SKM-1 treated with dmso at 0.1 percent for 144 hours (cell line): Measurements from ENCODE around the gene IGSF3.
"Not testable (repeated sequence)": the region's sequence is repeated elsewhere in the genome, so short reads cannot be mapped to it uniquely, and the experiment has no call there.

Experiments
- DNase-seq: peaks from one replicate; lab custom pipeline; 2025; ENCODE audit not compliant: unreplicated experiment; lab: John Stamatoyannopoulos, UW

Gene IGSF3

DNA sequence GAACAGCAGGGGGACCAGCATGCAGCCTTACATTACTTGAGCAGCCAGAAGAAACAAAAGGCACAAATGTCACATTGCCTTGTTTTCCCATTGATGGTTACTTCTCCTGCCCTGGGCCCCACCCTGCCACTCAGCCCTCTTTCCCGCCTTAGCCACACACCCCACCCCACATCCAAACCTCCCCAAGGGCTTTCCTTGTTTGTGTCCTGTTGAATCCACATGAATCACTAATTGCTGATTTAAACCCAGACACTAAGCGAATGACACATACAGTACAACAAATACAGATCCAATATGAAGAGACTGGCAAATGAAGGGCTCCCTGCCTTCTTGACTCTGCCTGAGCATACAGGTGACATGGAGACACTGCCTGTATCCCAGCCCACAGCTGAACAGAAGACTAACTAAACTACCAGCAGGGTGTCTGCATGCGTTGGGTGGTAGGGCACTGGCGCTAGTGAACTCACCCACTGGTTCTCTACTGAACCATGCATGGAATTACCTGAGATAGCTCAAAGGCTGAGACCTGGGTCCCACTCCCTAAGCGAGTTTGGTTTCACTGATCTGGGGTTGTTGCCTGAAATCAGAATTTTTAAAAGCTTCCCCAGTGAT lies 3.1 kb downstream of the IGSF3 start:
- no peak for DNase-seq

DNA sequence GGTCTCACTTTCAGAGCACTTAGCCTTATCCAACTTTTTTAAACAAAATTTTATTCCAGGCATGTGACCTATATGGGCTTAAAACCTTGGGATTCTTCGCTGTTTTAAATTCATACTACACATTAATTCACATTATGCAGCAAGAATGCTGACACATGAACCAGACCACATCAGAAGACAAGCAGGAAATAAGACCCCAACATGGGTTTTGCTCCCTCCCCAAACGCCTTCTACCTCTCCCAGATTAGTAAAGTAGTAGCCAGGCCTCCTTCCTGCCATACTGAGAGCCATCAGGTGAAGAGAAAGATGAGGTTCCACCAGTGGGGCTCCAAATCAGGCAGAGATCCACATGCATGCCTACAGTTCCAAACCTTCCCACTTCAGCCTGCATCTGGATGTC lies 3.7 kb downstream of the IGSF3 start:
- DNase-seq = no peak

- DNase-seq = no peak
Measured at GRCh38 chr1:116661633-116662032, 5.9 kb downstream of the IGSF3 start.

- not testable (repeated sequence) for DNase-seq
Measured at GRCh38 chr1:116658645-116659044, 8.9 kb downstream of the IGSF3 start.

DNA sequence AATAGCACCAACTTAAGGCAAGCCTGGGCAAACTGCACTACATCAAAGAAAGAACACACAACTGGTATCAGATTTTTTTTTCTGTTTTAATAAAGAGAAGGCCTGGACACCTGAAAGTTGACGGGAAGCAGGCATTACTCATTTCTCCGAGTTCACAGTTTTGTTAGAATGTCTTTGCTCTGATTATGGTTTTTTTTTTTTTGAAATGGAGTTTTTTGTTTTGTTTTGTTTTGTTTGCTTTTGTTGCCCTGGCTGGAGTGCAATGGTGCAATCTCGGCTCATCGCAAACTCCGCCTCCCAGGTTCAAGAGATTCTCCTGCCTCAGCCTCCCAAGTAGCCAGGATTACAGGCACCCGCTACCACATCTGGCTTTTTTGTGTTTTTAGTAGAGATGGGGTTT lies 9.7 kb downstream of the IGSF3 start:
- DNase-seq = not testable (repeated sequence)

- DNase-seq = no peak
Measured at GRCh38 chr1:116654351-116654750, 13.2 kb downstream of the IGSF3 start.

- not testable (repeated sequence) for DNase-seq
Measured at GRCh38 chr1:116652598-116652997, 14.9 kb downstream of the IGSF3 start.

DNA sequence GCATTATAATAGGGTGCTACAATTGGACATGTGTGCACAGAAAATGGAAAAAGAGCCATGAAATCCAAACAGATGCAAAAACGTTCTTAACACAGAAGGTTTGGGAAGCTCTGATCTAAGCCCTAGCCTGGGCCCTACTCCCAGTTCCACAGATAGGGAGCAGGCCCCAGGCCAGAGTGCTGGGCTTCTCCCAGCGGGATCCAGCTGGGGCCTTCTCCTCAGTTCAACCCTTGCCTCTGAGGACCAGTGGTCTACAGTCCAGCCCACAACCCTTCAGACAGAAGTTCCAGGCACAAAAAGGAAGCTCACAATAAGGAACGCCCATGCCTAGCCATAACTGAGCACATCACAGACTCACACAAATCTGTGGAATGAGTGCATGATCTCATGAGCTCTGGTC lies 16.8 kb downstream of the IGSF3 start:
- DNase-seq = not testable (repeated sequence)

- not testable (repeated sequence) for DNase-seq
Measured at GRCh38 chr1:116649041-116649440, 18.5 kb downstream of the IGSF3 start.

DNA sequence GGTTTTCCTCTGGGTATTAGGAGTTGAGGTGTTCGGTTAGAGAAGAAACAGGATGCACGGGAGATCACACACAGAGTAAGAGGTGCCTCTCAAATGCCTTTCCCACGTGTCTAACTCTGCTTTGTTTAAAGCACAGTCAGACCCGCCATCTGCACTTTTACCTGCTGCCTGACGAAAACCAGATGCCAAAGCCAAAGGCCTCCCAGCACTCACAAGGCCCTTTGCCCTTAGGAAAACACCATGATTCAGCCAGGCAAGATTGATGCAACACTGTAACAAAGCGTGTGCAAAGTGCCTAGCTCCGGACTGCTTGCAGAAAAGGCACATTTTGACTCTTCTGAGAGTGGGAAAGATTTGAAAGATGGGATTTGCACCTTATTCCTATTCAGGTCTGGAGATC lies 19.2 kb downstream of the IGSF3 start:
- DNase-seq = not testable (repeated sequence)

- not testable (repeated sequence) for DNase-seq
Measured at GRCh38 chr1:116647186-116647585, 20.3 kb downstream of the IGSF3 start.

GRCh38 chr1:116646673-116647170 lies 20.8 kb downstream of the IGSF3 start:
- not testable (repeated sequence) for DNase-seq

GRCh38 chr1:116645802-116646672 lies 21.5 kb downstream of the IGSF3 start:
- not testable (repeated sequence) for DNase-seq

GRCh38 chr1:116644993-116645392 lies 22.5 kb downstream of the IGSF3 start:
- DNase-seq = not testable (repeated sequence)

DNA sequence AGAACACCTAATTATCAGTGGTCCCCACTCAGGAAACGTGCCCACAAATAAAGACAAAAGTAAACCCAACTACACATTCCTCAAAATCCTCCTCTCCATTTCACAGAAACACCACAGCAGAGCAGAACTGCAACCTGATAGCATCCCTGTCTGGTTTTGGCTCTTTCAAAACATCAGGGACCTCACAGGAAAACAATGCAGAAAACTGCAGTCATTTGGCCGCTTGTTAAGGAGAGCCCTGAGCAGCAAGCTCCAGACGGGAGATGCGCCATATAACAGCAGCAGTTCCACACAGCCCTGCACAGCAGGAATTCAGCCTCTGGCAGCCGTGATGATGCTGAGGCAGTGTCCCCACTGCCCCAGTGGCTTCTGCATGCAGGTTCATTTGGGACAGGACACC lies 23.4 kb downstream of the IGSF3 start:
- not testable (repeated sequence) for DNase-seq

DNA sequence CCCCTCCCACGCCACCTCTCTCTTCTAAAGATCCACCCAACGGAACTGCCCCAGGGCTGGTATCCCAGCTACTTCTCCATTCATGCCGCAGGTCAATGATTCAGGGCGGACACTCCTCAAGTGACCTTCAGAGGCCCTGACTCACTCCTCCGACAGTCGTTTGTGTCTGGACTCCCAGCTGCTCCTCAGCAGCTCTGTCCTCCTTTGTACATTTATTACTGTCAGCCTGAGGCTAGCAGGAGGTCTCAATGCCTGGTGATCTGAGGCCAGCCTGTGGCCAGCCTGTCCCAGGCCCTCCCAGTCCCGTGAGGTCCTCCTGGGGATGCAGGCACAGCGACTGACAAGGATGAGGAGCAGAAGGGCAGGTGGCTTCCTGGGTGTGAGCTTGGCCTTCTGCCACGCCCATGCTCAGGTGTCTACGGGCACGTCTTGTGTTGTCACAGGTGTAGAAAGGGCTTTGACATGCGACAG lies 24.2 kb downstream of the IGSF3 start:
- not testable (repeated sequence) for DNase-seq

DNA sequence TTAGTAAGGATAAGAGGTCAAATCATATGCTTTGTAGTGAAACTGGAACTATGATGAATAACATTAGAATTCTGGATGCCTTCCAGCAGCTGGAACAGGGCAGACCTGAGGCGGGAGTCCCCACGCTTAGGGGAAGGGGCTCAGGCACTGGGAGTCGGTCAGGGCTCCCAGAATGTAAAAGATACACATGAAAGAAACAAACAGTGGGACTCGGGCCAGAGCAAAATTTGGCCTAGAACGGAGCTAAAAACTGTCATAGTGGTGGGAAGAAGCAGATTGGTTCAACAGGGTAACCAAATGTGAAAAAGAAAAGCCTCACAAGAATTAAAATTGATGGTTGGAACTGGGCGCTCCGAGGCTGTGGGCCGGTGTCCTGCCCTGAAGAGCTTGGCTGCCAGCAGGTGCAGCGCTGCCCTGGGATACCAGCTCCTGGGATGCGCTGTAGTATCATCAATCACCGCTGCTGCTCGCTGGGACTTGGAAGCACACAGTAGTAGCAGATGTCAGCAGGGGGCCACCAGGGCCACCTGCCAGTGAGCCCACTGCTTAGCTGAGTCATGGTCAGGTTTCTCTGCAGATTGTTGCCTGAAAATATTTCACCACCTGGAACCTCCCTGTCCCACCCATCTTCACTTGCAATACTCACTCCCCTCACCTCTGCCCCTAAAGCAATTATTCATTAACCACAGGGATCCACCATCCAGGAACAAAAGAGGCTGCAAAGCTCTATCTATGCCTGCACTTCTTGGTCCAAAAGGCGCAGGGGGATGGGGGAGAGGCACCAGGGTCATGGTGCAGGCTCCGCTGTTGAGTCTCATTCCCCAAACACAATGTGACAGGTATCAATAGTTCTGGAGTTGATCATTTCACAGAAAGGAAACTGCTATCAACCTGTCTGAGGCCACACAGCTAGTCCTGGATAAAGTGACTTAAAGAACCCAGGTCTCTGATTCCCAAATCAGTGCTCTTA lies 24.9 kb downstream of the IGSF3 start:
- not testable (repeated sequence) for DNase-seq

DNA sequence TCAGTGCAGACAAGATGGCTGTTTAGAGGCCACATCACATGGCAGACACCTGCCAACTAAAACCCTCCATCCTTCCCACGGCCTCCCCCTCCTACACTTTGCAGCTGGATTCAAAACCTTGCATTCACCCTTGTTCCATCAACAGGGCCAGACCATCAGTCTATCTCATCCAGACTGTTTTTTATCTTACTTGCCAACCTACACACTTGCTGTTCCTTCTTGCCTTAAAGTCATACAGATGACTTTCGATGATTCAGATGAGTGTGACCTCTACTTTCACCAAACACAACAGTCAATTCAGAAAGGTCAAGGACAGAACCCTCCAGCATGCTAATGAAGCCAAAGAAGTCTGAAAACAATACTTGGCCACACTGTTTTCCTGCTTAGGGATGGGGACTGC lies 29.9 kb downstream of the IGSF3 start:
- DNase-seq = not testable (repeated sequence)

GRCh38 chr1:116636584-116636983 lies 30.9 kb downstream of the IGSF3 start:
- not testable (repeated sequence) for DNase-seq

GRCh38 chr1:116634386-116634785 lies 33.1 kb downstream of the IGSF3 start:
- DNase-seq = not testable (repeated sequence)
